Measurements from ENCODE around the gene COA8. TPM values are rescaled to one million over a fixed set of nuclear protein-coding genes. Genes with fewer than 3 reads are reported as not detected.

COA8 gene
- total RNA-seq, 4 donors from 2014 or later: 1.5 to 17.1 (median 15.2) TPM; not detected in 1

- peak overlapping the region; percentile 66 to 94 (median 86) for H3K27ac ChIP-seq
- DNase-seq: no peak
- H3K9me3 ChIP-seq: no peaks in the 10 kb centered on the region
- no peak overlapping the region for H3K4me3 ChIP-seq
- in situ Hi-C loops (cut with MboI; ENCODE audit: low pct_ligation_motif_present in 1 of 4, low pct_unique_long_range_greater_than_20kb in 1 of 4, low sequenced_read_pairs in 3 of 4): no loop called here
- intact Hi-C loops (cut with DNase I; ENCODE audit: low total_unique reads): no loop called here
- no peaks in the 10 kb centered on the region for H3K36me3 ChIP-seq
- peaks cover 27 to 64% (median 45%) of the 10 kb centered on the region in 4 donors for H3K4me1 ChIP-seq
- 88% methylated on average over 10 of the region's 22 CpGs; no CpG with 5 or more reads in 1 of the 2 donors for WGBS, 2 donors (ENCODE audit: low coverage in 1 of 2)
- no peak for TF ChIP-seq POLR2AphosphoS5 (IDR thresholded peaks at IDR 0.05)
- TF ChIP-seq EP300 (IDR thresholded peaks at IDR 0.05; ENCODE audit: low read depth): no peak
- H3K27me3 ChIP-seq: no peaks in the 10 kb centered on the region
Observed at GRCh38 chr14:103534576-103535061, 28.1 kb upstream of the COA8 start.

GRCh38 chr14:103535081-103535890 is 27.5 kb upstream of the COA8 start:
- Histone ChIP-seq H3K27ac (peak overlapping the region; percentile 66 to 94 (median 86)), H3K9me3 (no peaks in the 10 kb centered on the region), H3K4me3 (no peak overlapping the region), H3K36me3 (no peaks in the 10 kb centered on the region), H3K27me3 (no peaks in the 10 kb centered on the region), H3K4me1 (peaks cover 26 to 64% (median 44%) of the 10 kb centered on the region in 4 donors)
- TF ChIP-seq EP300 (IDR thresholded peaks at IDR 0.05; ENCODE audit: low read depth) (no peak), POLR2AphosphoS5 (IDR thresholded peaks at IDR 0.05) (no peak), POLR2A (IDR thresholded peaks at IDR 0.05) (no peak), CTCF (IDR thresholded peaks at IDR 0.05) (no peak)
- in situ Hi-C loops (cut with MboI; ENCODE audit: low pct_ligation_motif_present in 1 of 4, low pct_unique_long_range_greater_than_20kb in 1 of 4, low sequenced_read_pairs in 3 of 4): no loop called here
- WGBS, 2 donors (ENCODE audit: low coverage in 1 of 2): 87% methylated on average over 20 of the region's 21 CpGs; no CpG with 5 or more reads in 1 of the 2 donors
- intact Hi-C loops (cut with DNase I; ENCODE audit: low total_unique reads): no loop called here
- DNase-seq: no peak

GRCh38 chr14:103535891-103536565 is 26.7 kb upstream of the COA8 start:
- Histone ChIP-seq H3K4me1 (peaks cover 28 to 64% (median 47%) of the 10 kb centered on the region in 4 donors), H3K27me3 (no peaks in the 10 kb centered on the region), H3K36me3 (no peaks in the 10 kb centered on the region), H3K9me3 (no peaks in the 10 kb centered on the region), H3K4me3 (no peak overlapping the region), H3K27ac (peak overlapping the region; percentile 66 to 94 (median 86))
- in situ Hi-C loops (cut with MboI; ENCODE audit: low pct_ligation_motif_present in 1 of 4, low pct_unique_long_range_greater_than_20kb in 1 of 4, low sequenced_read_pairs in 3 of 4) (no loop called here), intact Hi-C loops (cut with DNase I; ENCODE audit: low total_unique reads) (no loop called here)
- WGBS, 2 donors (ENCODE audit: low coverage in 1 of 2): 78% methylated on average over 11 of the region's 11 CpGs; no CpG with 5 or more reads in 1 of the 2 donors
- DNase-seq: no peak
- TF ChIP-seq EP300 (IDR thresholded peaks at IDR 0.05; ENCODE audit: low read depth) (no peak), POLR2AphosphoS5 (IDR thresholded peaks at IDR 0.05) (no peak), POLR2A (IDR thresholded peaks at IDR 0.05) (no peak), CTCF (IDR thresholded peaks at IDR 0.05) (no peak)

- no peak for DNase-seq
- peaks cover 35 to 69% (median 52%) of the 10 kb centered on the region in 4 donors for H3K4me1 ChIP-seq
- in situ Hi-C loops (cut with MboI; ENCODE audit: low pct_ligation_motif_present in 1 of 4, low pct_unique_long_range_greater_than_20kb in 1 of 4, low sequenced_read_pairs in 3 of 4) (no loop called here), intact Hi-C loops (cut with DNase I; ENCODE audit: low total_unique reads) (no loop called here)
- 82% methylated on average over 9 of the region's 9 CpGs; no CpG with 5 or more reads in 1 of the 2 donors for WGBS, 2 donors (ENCODE audit: low coverage in 1 of 2)
- TF ChIP-seq EP300 (IDR thresholded peaks at IDR 0.05; ENCODE audit: low read depth): no peak
- no peak for TF ChIP-seq CTCF (IDR thresholded peaks at IDR 0.05)
- TF ChIP-seq POLR2AphosphoS5 (IDR thresholded peaks at IDR 0.05): no peak
- TF ChIP-seq POLR2A (IDR thresholded peaks at IDR 0.05): no peak
- H3K27ac ChIP-seq: peak overlapping the region in 3 of 4 donors; percentile 85 to 94 (median 86)
- no peaks in the 10 kb centered on the region for H3K36me3 ChIP-seq
- no peaks in the 10 kb centered on the region for H3K27me3 ChIP-seq
- H3K4me3 ChIP-seq: no peak overlapping the region
- H3K9me3 ChIP-seq: no peaks in the 10 kb centered on the region
Observed at GRCh38 chr14:103536693-103537092, 26.1 kb upstream of the COA8 start.

Measured in transverse colon (tissue), 4 donors.